ENCODE results near the gene MTA2. TPM values are rescaled to one million over a fixed set of nuclear protein-coding genes. Genes with fewer than 3 reads are reported as not detected.
A peak's percentile ranks its signal among the peaks of the same experiment; 100 is the strongest.

Gene MTA2
- total RNA-seq, 2 experiments from 2014 or later, result 167 to 172 TPM

GRCh38 chr11:62648967-62649364 is 47.3 kb upstream of the MTA2 start:
- Histone ChIP-seq H3K27me3 (ENCODE audit: control insufficient read depth in 1 of 2, insufficient read depth in 2 of 2, low read length in 2 of 2) (no peaks in the 10 kb centered on the region), H3K4me3 (ENCODE audit: low read length) (no peak overlapping the region), H3K36me3 (ENCODE audit: insufficient read depth, low read length) (peaks cover 35% of the 10 kb centered on the region), H3K27ac (ENCODE audit: low read depth in 1 of 2, low read length in 2 of 2) (no peak overlapping the region), H3K9me3 (ENCODE audit: control insufficient read depth in 1 of 2, insufficient read depth in 1 of 2, low read length in 2 of 2) (no peaks in the 10 kb centered on the region), H3K4me1 (ENCODE audit: insufficient read depth, low read length) (peaks cover 54% of the 10 kb centered on the region)
- H3K9me3 Mint-ChIP-seq, result no peaks in the 10 kb centered on the region
- DNase-seq (no peak), ATAC-seq (ENCODE audit: poor library complexity) (no peak)
- no peaks in the 10 kb centered on the region for H3K27me3 Mint-ChIP-seq
- H3K4me1 Mint-ChIP-seq (ENCODE audit: low read depth), result peaks cover 36% of the 10 kb centered on the region
- peaks cover 36% of the 10 kb centered on the region for H3K36me3 Mint-ChIP-seq (ENCODE audit: low read depth)
- ChIA-PET CTCF (interaction anchor here (1.0 kb wide), 1 partner anchor 232 kb away, joined by 3 read pairs; the partner anchor contains the start of gene SLC3A2), POLR2A (interaction anchor here (0.8 to 7.0 kb wide), 6 partner anchors 14 to 192 kb away, joined by 3 to 77 read pairs (median 5); partner anchors contain the start of genes C11orf98, CSKMT, ROM1 and TUT1)
- H3K27ac Mint-ChIP-seq, result no peak overlapping the region
- intact Hi-C loops (cut with DNase I, micrococcal nuclease), result no loop called here
- peak overlapping the region; percentile 7 for H3K4me3 Mint-ChIP-seq
- no peak for TF ChIP-seq CTCF (IDR thresholded peaks at IDR 0.05)

- H3K4me3 ChIP-seq (ENCODE audit: low read length), result no peak overlapping the region
- Mint-ChIP-seq H3K27ac (no peak overlapping the region), H3K4me1 (ENCODE audit: low read depth) (peaks cover 33% of the 10 kb centered on the region), H3K9me3 (no peaks in the 10 kb centered on the region), H3K36me3 (ENCODE audit: low read depth) (peaks cover 33% of the 10 kb centered on the region), H3K27me3 (no peaks in the 10 kb centered on the region), H3K4me3 (peak overlapping the region; percentile 11)
- H3K36me3 ChIP-seq (ENCODE audit: insufficient read depth, low read length), result peaks cover 38% of the 10 kb centered on the region
- no peak for TF ChIP-seq CTCF (IDR thresholded peaks at IDR 0.05)
- CTCF ChIA-PET, result interaction anchor here (1.0 kb wide), 1 partner anchor 233 kb away, joined by 3 read pairs; the partner anchor contains the start of gene SLC3A2
- no peak for DNase-seq
- H3K4me1 ChIP-seq (ENCODE audit: insufficient read depth, low read length), result peaks cover 50% of the 10 kb centered on the region
- POLR2A ChIA-PET, result interaction anchor here (0.6 to 7.0 kb wide), 8 partner anchors 15 to 79 kb away, joined by 3 to 77 read pairs (median 5); partner anchors contain the start of genes C11orf98, CSKMT, EEF1G and HNRNPUL2
- no peaks in the 10 kb centered on the region for H3K27me3 ChIP-seq (ENCODE audit: control insufficient read depth in 1 of 2, insufficient read depth in 2 of 2, low read length in 2 of 2)
- no peak for ATAC-seq (ENCODE audit: poor library complexity)
- no peaks in the 10 kb centered on the region for H3K9me3 ChIP-seq (ENCODE audit: control insufficient read depth in 1 of 2, insufficient read depth in 1 of 2, low read length in 2 of 2)
- no peak overlapping the region for H3K27ac ChIP-seq (ENCODE audit: low read depth in 1 of 2, low read length in 2 of 2)
- intact Hi-C loops (cut with DNase I, micrococcal nuclease), result no loop called here
Observed at GRCh38 chr11:62648185-62648966, 46.7 kb upstream of the MTA2 start.

- H3K4me3 ChIP-seq (ENCODE audit: low read length), result no peak overlapping the region
- POLR2A ChIA-PET, result interaction anchor here (0.6 to 7.0 kb wide), 7 partner anchors 15 to 104 kb away, joined by 3 to 77 read pairs (median 5); partner anchors contain the start of genes C11orf98, CSKMT, EEF1G and HNRNPUL2
- intact Hi-C loops (cut with DNase I, micrococcal nuclease), result loop anchor here in 1 of 2 experiments (1.0 to 2.0 kb wide), 4 partner anchors 19 to 61 kb away; partner anchors contain the start of gene MTA2
- no peaks in the 10 kb centered on the region for H3K9me3 ChIP-seq (ENCODE audit: control insufficient read depth in 1 of 2, insufficient read depth in 1 of 2, low read length in 2 of 2)
- H3K27ac ChIP-seq (ENCODE audit: low read depth in 1 of 2, low read length in 2 of 2), result no peak overlapping the region
- TF ChIP-seq CTCF (IDR thresholded peaks at IDR 0.05), result no peak
- no peaks in the 10 kb centered on the region for H3K27me3 Mint-ChIP-seq
- H3K27ac Mint-ChIP-seq, result no peak overlapping the region
- peaks cover 35% of the 10 kb centered on the region for H3K36me3 Mint-ChIP-seq (ENCODE audit: low read depth)
- H3K4me3 Mint-ChIP-seq, result peak overlapping the region; percentile 11
- CTCF ChIA-PET, result no interaction called here
- no peaks in the 10 kb centered on the region for H3K27me3 ChIP-seq (ENCODE audit: control insufficient read depth in 1 of 2, insufficient read depth in 2 of 2, low read length in 2 of 2)
- H3K4me1 ChIP-seq (ENCODE audit: insufficient read depth, low read length), result peaks cover 47% of the 10 kb centered on the region
- peaks cover 33% of the 10 kb centered on the region for H3K4me1 Mint-ChIP-seq (ENCODE audit: low read depth)
- DNase-seq (no peak), ATAC-seq (ENCODE audit: poor library complexity) (no peak)
- peaks cover 44% of the 10 kb centered on the region for H3K36me3 ChIP-seq (ENCODE audit: insufficient read depth, low read length)
- no peaks in the 10 kb centered on the region for H3K9me3 Mint-ChIP-seq
Observed at GRCh38 chr11:62647609-62648005, 45.9 kb upstream of the MTA2 start.
